NCI-H446 (cell line): ENCODE measurements around the gene ICE2.
"Not testable (repeated sequence)": the region's sequence is repeated elsewhere in the genome, so short reads cannot be mapped to it uniquely, and the experiment has no call there.

Experiments
- DNase-seq, 2 experiments: peaks; one replicate each; lab custom pipeline; 2025; lab: John Stamatoyannopoulos, UW

Gene ICE2

DNA sequence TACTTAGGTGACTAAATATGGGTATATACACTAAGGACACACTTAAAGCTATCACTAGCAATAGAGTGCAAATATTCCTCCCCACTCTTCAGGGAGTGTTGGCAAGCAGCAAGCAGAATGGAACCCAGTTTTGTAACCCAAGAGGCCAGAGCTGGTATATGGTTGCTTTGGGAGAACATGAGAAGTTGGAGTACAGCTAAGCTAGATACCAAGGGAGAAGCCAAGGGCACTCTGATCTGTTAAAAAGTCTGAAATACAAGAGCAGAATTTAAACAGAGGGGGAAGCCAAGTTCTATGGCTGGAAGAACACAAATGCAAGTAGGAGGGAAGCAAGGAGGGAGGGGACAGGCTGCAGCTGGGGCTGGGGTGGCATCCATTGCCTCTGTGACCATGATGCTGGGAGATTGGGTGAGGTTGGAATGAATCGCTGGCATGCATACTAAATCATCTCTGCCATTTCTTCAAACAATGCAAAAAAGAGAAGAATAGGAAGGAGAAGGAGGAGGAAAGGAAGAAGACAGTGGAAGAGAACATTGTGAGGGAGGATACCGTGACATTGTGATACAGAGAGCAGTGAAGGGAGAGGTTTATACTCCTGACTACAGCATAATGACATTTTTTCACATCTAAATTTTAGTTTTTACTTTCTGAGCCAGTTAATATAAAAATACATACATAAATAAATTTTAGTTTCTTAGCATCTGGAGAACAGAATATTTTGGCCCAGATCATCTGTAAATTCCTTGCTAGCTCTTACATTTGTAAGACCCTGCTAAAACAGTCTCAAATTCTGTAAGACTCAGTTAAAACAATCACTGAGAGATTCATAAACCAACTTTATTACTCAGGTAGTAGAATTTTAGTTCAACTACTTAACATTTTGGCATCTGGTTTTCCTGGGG lies 72.2 kb downstream of the ICE2 start:
- DNase-seq: no peak

GRCh38 chr15:60405399-60405798 lies 73.5 kb downstream of the ICE2 start:
- no peak for DNase-seq

DNA sequence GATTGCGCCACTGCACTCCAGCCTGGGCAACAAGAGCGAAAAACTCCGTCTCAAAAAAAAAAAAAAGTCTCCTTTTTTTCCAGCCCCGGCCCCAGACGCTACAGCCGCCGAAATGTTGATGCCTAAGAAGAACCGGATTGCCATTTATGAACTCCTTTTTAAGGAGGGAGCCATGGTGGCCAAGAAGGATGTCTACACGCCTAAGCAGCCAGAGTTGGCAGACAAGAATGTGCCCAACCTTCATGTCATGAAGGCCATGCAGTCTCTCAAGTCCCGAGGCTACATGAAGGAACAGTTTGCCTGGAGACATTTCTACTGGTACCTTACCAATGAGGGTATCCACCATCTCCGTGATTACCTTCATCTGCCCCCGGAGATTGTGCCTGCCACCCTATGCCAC lies 74.6 kb downstream of the ICE2 start:
- DNase-seq: not testable (repeated sequence)

DNA sequence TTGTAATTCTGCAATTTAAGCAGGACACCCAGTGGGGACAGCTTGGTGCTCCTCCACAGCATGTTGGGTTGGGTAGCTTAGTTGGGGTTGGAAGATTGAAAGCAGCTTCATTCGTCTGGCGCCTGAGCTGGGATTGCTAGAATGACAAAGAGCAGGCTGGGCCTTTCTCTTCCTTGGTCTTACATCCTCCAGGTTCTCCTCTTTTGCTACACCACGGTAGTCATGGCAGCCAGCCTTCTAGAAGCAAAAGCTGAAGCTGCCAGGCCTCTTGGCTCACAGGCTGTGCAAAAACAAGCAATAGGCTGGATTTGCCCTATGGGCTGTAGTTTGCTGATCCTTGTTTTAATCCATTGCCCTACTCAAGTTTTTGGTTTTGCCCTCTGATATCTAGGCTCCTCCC lies 78.0 kb downstream of the ICE2 start:
- no peak for DNase-seq

DNA sequence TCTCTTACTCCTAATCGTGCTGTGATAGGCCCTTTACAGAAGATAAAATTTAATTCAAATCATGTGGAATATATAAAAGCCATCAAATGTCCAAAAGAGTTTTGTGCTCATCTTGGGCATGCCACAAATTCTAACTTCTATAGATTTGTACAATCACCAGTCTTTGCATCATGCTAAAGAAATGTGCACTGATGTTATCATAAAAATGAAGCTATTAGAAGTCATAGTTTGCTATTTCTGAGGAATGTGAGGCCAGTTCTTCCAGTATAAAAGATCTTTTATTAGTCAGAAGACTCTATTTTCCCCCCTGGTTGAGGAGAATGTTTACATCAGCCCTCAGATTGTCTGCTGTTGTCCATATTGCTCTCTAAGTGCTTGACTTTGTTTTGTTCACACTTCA lies 79.0 kb downstream of the ICE2 start:
- no peak for DNase-seq

DNA sequence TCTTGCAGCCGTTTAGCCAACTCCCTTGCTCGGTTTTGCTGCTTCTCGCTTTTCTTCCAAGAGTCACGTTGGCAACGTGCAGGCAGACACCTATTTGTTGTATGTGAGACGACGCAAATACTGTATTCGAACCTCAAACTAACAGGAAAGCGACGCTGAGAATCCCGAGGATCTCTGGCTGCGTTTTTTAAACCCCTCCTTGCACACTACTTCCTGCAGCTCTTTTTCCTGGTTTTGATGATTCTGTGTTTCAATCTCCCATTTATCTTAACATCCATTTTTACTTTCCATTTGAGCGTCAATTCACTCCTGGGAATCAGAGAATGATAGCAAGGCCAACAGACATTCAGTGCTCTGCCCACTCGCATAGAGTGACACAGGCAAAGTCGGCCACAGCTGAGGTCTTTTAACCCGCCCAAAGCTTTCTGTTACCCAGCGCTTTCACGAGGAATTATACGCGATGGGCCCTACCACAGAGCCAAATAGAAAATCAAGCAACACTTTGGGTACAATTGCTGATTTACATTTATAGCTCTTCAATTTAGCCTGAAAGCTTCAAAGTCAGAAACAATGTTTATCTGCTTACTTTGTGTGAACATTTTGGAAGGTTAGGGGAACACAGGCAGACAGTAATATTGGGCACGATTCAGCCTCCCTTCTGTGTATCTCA lies 79.6 kb downstream of the ICE2 start:
- no peak for DNase-seq

GRCh38 chr15:60397772-60398445 lies 81.0 kb downstream of the ICE2 start, which contains the start of gene ANXA2:
ANXA2 (minus strand) TSS chr15:60397986; CDS start chr15:60386075, 11,911 bp downstream.
- peak; percentile 27 to 87 for DNase-seq

DNA sequence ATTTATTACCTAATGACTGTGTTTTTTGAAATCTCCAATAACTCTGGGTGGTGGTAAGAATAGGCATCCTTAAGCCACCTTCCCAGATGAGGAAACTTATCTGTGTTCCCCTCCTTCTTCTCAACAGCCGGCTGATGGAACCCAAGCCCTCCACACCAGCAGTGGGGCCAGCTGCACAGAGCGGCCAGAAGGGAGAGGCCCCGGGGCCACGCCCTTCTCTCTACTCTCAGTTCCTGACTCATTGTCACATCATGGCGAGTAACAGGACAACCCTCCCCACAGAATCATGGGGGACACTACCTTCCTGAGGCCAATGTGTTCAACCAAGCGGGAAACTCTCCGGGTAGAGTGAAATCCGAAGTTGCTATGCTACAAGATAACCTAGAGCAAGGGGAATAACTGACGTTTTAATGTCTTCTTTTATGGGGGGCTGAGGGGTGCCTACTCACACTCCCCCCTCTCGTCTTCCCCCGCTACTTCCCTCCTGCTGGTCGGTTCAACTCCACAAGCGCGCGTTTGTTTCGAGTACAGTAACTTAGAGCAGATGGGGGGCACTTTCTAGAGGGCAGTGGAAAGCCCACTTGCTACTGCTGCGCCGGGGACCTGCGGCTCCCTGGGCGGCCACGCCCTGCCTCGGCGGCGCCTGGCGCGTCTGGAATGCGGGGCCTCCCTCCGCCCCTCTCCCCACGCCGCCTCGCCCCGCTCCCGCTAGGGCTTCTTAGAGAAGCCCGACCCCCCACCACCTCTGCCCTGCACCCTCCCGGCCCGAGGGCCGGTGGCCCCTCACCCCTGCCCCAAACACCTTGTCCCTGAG lies 81.8 kb downstream of the ICE2 start:
- peak; percentile 12 to 62 for DNase-seq

DNA sequence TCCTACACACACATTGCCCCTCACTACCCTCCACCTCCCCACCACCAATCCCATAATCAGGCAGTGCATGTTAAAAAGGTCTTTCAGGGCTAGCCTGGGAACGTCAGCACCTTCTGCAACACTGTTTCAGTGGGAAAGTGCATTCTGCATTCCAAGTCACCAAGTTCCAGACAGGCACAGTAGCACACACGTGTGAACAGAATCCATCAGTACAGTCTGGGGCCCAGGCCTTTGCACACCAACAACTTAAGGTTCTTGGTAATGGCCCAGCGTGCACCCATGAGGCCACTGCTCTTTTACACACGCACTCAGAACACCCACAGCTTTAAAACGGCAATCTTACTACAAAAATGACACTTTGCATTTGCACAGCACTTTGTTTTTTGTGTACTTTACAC lies 82.4 kb downstream of the ICE2 start:
- DNase-seq: no peak

GRCh38 chr15:60396100-60396499 lies 82.8 kb downstream of the ICE2 start:
- no peak for DNase-seq

- peak in 1 of 2 experiments; percentile 16 for DNase-seq
Measured at GRCh38 chr15:60395276-60396011, 83.5 kb downstream of the ICE2 start.

- DNase-seq: no peak
Measured at GRCh38 chr15:60394689-60395097, 84.2 kb downstream of the ICE2 start.

DNA sequence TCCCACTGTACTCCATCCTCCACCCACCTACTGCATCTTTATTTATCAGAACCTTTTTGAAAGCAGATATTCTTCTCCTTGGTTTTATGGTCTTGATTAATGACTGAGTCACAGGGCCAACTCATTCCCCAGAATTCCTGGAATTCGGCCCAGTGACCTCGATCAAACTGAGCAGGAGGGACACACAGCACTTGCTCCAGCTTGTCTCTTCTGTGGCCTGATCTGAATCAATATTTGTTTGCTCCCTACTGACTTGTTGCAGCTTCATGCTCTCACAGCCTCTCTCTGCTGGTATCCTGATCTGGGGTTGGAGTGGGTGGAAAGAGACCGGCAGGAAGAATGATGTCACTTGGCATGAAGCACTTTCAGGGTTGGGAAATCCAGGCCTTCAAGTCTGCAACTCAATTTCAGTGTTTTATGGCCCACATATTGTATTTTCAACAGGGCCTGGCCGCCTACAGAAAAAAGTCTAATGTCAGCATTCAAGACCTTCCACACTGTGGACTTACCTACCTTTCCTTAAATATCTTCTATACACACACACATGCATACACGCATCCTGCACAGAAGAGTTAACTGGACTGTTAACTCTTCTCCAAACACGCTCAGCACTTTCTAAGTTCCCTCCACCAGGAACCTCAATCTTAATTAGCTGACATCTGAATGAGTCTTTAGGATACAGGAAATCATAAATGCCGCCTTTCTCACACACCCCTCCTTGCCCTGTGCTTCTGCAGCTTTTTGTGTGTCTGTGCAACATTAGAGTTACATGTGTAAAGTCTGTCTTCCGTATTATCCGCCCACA lies 85.8 kb downstream of the ICE2 start:
- peak; percentile 69 to 84 for DNase-seq

DNA sequence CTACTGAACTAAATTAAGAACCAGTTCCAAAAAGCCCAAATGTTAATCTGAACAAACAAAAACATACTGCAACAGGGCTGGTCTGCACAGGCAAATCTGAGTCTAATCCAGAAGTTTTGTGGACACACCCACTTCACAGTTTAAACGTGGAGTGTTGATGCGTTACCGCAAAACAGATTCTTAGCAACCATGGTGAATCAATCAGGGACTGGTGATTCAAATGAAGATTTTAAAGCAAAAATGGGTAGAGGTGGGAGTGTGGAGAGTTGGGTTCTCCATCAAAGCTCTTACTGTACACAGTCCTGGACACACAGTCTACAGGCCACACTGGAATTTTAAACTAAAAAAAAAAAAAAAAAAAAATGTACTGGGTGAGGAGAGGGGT lies 86.3 kb downstream of the ICE2 start:
- peak; percentile 18 to 45 for DNase-seq

DNA sequence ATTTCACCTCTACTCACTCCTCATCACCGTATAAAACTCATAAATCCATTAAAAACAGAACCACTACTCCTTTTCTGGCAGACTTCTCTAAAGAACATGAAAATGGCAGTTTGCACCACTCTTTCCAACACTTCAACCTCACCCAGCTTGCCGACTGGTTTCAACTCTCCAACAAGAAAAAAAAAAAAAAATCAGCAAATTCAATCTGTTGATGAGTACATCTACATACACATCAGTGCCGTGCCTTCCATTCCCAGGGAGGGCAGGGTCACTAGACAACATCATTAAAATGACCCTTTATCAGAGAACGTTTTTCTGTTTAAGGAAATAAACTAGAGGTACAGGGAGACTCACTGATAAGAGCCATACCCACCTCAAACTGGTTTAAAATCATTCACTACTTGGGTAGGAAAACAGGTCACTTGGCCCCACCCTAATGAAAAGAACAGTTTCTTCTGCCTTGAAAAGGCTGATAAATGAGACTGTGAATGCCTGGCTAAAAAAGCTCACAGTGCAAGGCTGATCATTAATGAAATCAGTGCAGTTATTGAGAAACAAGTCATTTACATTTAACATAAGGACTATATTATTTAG lies 87.1 kb downstream of the ICE2 start:
- DNase-seq: no peak

DNA sequence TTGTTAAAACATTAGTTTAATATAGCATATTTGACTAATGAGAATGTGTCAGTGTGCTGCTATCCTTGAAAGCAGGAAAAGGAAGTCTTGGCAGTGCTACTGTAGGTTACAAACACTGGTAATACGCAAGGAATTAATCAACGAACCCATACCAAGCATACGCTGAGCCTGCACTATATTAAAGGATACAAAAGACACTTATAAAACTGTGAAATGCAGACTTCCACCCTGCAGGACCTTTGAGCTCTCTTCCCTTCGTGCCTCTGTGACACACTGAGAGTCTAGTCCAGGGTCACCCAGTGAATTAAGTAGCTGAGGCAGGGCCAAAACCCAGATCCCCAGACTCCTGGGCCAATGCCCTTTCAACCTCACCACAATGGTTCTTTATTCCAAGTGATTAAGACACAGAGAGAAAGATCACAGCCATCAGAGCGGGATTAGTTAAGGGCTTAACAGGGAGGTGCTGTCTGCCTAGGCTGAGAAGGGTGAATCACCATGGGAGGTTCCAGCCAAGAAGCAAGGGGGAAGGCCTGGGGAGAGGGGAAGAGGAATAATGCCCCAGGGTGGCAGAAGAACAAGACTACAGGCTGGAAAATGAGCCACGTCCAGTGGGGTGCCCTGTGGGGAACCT lies 88.0 kb downstream of the ICE2 start:
- DNase-seq: peak in 1 of 2 experiments; percentile 35

DNA sequence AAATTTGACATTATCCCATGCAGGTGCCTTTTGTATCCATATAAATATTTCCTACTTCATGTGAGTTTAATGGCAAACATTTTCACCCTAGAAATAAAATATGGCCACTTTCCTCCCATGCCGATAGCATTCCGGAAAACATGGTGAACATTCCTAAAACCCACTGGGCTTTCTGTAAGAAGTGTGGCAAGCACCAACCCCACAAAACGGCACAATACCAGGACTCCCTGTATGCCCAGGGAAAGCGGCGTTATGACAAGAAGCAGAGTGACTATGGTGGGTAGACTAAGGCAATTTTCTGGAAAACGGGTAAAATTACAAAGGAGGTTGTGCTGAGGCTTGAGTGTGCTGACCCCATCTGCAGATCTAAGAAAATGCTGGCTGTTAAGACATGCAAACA lies 88.7 kb downstream of the ICE2 start:
- DNase-seq: no peak

- DNase-seq: no peak
Measured at GRCh38 chr15:60389261-60390077, 89.5 kb downstream of the ICE2 start.
